Esophagus squamous epithelium (tissue), 5 donors: Measurements from ENCODE around the gene GRPEL1. TPM values are rescaled to one million over a fixed set of nuclear protein-coding genes. Genes with fewer than 3 reads are reported as not detected.
A peak's percentile ranks its signal among the peaks of the same experiment; 100 is the strongest.

Experiments used
- DNase-seq: peaks from one replicate; lab custom pipeline; 2025; lab: John Stamatoyannopoulos, UW
- H3K27ac ChIP-seq, 4 donors: fragments of 200-600 bp; sonication (generic); one replicate each; pipeline ENCODE4 v1.5.1; 2016 to 2019; ENCODE audit warnings: mild to moderate bottlenecking in 1 of 4
- H3K27me3 ChIP-seq, 4 donors: fragments of 200-600 bp; sonication (generic); 1 replicate in 3 of 4; 2 replicates in 1 of 4; pipeline versions ENCODE4 v1.5.1 to v1.6.0; 2017 to 2021; ENCODE audit warnings: antibody characterized with exemption in 1 of 4
- H3K36me3 ChIP-seq, 3 donors: fragments of 200-600 bp; sonication (generic); one replicate each; pipeline ENCODE4 v1.5.1; 2016 to 2019
- H3K4me1 ChIP-seq, 3 donors: fragments of 200-600 bp; sonication (generic); one replicate each; pipeline ENCODE4 v1.5.1; 2017 to 2019
- H3K4me3 ChIP-seq, 4 donors: fragments of 200-600 bp; sonication (generic); 1 replicate in 3 of 4; 2 replicates in 1 of 4; pipeline ENCODE4 v1.5.1; 2016 to 2019; ENCODE audit warnings: mild to moderate bottlenecking in 2 of 4, moderate library complexity in 1 of 4
- H3K9me3 ChIP-seq, 3 donors: fragments of 200-600 bp; sonication (generic); one replicate each; pipeline ENCODE4 v1.5.1; 2016 to 2019
- POLR2A ChIP-seq, 4 donors: fragments of 450-650 bp; IDR thresholded peaks; one replicate each; pipeline ENCODE4 v1.6.1; 2017; ENCODE audit warnings: antibody characterized with exemption in 4 of 4, mild to moderate bottlenecking in 4 of 4, moderate library complexity in 3 of 4
- WGBS, 2 donors: methylation state at CpG; one replicate each; pipeline ENCODE4 v1.1.5; 2018; 5-methylcytosine and 5-hydroxymethylcytosine counted together
- intact Hi-C: fragments of 100-400 bp; cut with DNase I; formaldehyde crosslinking; loops from one replicate; pipeline ENCODE4 v1.15.0; 2022
- total RNA-seq, 4 donors: library from RNA; depleted of rRNA; stranded (reverse); fragments of >200 nt; gene quantifications; one replicate each; pipeline ENCODE4 v1.1.0, GENCODE V29; 2016
- TF ChIP-seq, protein P1 (sequence below), 6 experiments: fragments of 450-650 bp in 4 of 6; fragments of 200-600 bp in 2 of 6; sonication (generic) in 2 of 6; IDR thresholded peaks; one replicate each; pipeline ENCODE4 v1.5.1; 2016 to 2019; ENCODE audit warnings: antibody characterized with exemption in 6 of 6, mild to moderate bottlenecking in 4 of 6, moderate library complexity in 4 of 6
- donor health status: DM: yes; HTN: yes; CAD: no.

Gene GRPEL1
- total RNA-seq, 4 donors from 2014 or later: 16.6 to 30.6 (median 20.7) TPM

GRCh38 chr4:7042503-7043283 lies 25.2 kb downstream of the GRPEL1 start:
- intact Hi-C loops: loop anchor here (10.0 kb wide), 1 partner anchor 138 kb away; the partner anchor contains the start of gene TBC1D14
- Histone ChIP-seq H3K4me3 (peak overlapping the region; percentile 74 to 83 (median 78)), H3K27ac (peak overlapping the region; percentile 75 to 96 (median 84)), H3K9me3 (no peaks in the 10 kb centered on the region), H3K4me1 (peaks cover 35 to 55% (median 38%) of the 10 kb centered on the region in 3 donors), H3K36me3 (peaks cover 0 to 11% (median 0%) of the 10 kb centered on the region in 3 donors), H3K27me3 (no peaks in the 10 kb centered on the region)
- TF ChIP-seq POLR2A (IDR thresholded peaks at IDR 0.05): no peak
- TF ChIP-seq, protein P1, sequence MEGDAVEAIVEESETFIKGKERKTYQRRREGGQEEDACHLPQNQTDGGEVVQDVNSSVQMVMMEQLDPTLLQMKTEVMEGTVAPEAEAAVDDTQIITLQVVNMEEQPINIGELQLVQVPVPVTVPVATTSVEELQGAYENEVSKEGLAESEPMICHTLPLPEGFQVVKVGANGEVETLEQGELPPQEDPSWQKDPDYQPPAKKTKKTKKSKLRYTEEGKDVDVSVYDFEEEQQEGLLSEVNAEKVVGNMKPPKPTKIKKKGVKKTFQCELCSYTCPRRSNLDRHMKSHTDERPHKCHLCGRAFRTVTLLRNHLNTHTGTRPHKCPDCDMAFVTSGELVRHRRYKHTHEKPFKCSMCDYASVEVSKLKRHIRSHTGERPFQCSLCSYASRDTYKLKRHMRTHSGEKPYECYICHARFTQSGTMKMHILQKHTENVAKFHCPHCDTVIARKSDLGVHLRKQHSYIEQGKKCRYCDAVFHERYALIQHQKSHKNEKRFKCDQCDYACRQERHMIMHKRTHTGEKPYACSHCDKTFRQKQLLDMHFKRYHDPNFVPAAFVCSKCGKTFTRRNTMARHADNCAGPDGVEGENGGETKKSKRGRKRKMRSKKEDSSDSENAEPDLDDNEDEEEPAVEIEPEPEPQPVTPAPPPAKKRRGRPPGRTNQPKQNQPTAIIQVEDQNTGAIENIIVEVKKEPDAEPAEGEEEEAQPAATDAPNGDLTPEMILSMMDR (IDR thresholded peaks at IDR 0.05): peak in 4 of 6 experiments; percentile 68 to 84 (median 73)
- DNase-seq: peak; percentile 71
- 2% methylated on average over 11 to 16 of the region's 90 CpGs for WGBS, 2 donors

- no peaks in the 10 kb centered on the region for H3K9me3 ChIP-seq
- TF ChIP-seq, protein P1 (IDR thresholded peaks at IDR 0.05): no peak
- TF ChIP-seq POLR2A (IDR thresholded peaks at IDR 0.05): no peak
Measured at GRCh38 chr4:7041801-7042502, 25.9 kb downstream of the GRPEL1 start.

GRCh38 chr4:7041246-7041645 lies 26.6 kb downstream of the GRPEL1 start:
- no peaks in the 10 kb centered on the region for H3K27me3 ChIP-seq
- intact Hi-C loops: loop anchor here (10.0 kb wide), 1 partner anchor 136 kb away; the partner anchor contains the start of gene TBC1D14
- WGBS, 2 donors: 94 to 95% methylated on average over 9 to 19 of the region's 19 CpGs
- TF ChIP-seq POLR2A (IDR thresholded peaks at IDR 0.05): no peak
- no peak for DNase-seq
- H3K36me3 ChIP-seq: peaks cover 0 to 7% (median 0%) of the 10 kb centered on the region in 3 donors
- H3K9me3 ChIP-seq: no peaks in the 10 kb centered on the region
- no peak overlapping the region for H3K27ac ChIP-seq
- peaks cover 30 to 40% (median 32%) of the 10 kb centered on the region in 3 donors for H3K4me1 ChIP-seq
- H3K4me3 ChIP-seq: no peak overlapping the region

More at GRCh38 chr4:7041801-7042502, 25.9 kb downstream of the GRPEL1 start:
- Histone ChIP-seq H3K4me3 (peak overlapping the region; percentile 74 to 83 (median 78)), H3K27ac (peak overlapping the region; percentile 75 to 87 (median 79)), H3K4me1 (peaks cover 35 to 47% (median 38%) of the 10 kb centered on the region in 3 donors), H3K36me3 (peaks cover 0 to 11% (median 0%) of the 10 kb centered on the region in 3 donors), H3K27me3 (no peaks in the 10 kb centered on the region)
- intact Hi-C loops: loop anchor here (10.0 kb wide), 1 partner anchor 137 kb away; the partner anchor contains the start of gene TBC1D14
- 23% methylated on average over 29 to 31 of the region's 42 CpGs for WGBS, 2 donors
- no peak for DNase-seq

- peaks cover 25 to 36% (median 27%) of the 10 kb centered on the region in 3 donors for H3K4me1 ChIP-seq
- DNase-seq: no peak
- H3K36me3 ChIP-seq: peaks cover 0 to 2% (median 0%) of the 10 kb centered on the region in 3 donors
- H3K4me3 ChIP-seq: no peak overlapping the region
- H3K27me3 ChIP-seq: no peaks in the 10 kb centered on the region
- TF ChIP-seq POLR2A (IDR thresholded peaks at IDR 0.05): no peak
- TF ChIP-seq, protein P1 (IDR thresholded peaks at IDR 0.05): no peak
- no peaks in the 10 kb centered on the region for H3K9me3 ChIP-seq
- intact Hi-C loops: loop anchor here (10.0 kb wide), 1 partner anchor 136 kb away; the partner anchor contains the start of gene TBC1D14
- 75 to 77% methylated on average over 4 of the region's 4 CpGs for WGBS, 2 donors
- H3K27ac ChIP-seq: no peak overlapping the region
Measured at GRCh38 chr4:7040765-7041164, 27.1 kb downstream of the GRPEL1 start.

DNA sequence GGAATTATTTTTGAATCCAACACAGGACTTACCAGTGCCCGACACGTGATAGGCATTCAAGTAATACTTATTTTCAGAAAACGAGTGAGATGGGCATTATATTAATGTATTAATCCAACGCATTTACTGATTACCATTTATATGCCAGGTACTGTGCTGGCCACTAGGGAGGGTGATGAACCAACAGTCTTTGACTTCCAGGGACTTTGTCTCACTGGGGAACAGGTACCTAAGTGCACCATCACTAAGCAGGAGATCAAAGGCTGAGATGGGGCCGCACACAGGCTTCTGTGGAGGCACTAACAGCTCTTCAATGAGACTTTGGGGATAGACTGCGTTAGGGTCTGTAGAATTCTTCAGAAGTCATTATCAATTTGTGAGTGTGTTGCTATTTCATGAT lies 30.4 kb downstream of the GRPEL1 start:
- Histone ChIP-seq H3K4me3 (no peak overlapping the region), H3K27ac (no peak overlapping the region), H3K36me3 (peaks cover 0 to 13% (median 3%) of the 10 kb centered on the region in 3 donors), H3K4me1 (peaks cover 12 to 25% (median 15%) of the 10 kb centered on the region in 3 donors), H3K27me3 (no peaks in the 10 kb centered on the region), H3K9me3 (no peaks in the 10 kb centered on the region)
- DNase-seq: no peak
- no peak for TF ChIP-seq POLR2A (IDR thresholded peaks at IDR 0.05)
- TF ChIP-seq, protein P1 (IDR thresholded peaks at IDR 0.05): peak in 1 of 6 experiments; percentile 21
- WGBS, 2 donors: 76 to 88% methylated on average over 6 of the region's 6 CpGs
- intact Hi-C loops: no loop called here
